GM10266 (cell line): ENCODE results near the gene RCOR2.

ENCODE experiments used
- DNase-seq: peaks from one replicate; pipeline ENCODE4 v3.0.0; 2012; ENCODE audit errors: extremely low spot score
- TF ChIP-seq, protein P1 (sequence below): IDR thresholded peaks from 2 replicates; pipeline ENCODE4 v1.5.1; 2012; ENCODE audit warnings: mild to moderate bottlenecking, low read depth; ENCODE audit not compliant: control insufficient read depth, insufficient read depth; ENCODE audit errors: missing control alignments

Gene RCOR2

DNA sequence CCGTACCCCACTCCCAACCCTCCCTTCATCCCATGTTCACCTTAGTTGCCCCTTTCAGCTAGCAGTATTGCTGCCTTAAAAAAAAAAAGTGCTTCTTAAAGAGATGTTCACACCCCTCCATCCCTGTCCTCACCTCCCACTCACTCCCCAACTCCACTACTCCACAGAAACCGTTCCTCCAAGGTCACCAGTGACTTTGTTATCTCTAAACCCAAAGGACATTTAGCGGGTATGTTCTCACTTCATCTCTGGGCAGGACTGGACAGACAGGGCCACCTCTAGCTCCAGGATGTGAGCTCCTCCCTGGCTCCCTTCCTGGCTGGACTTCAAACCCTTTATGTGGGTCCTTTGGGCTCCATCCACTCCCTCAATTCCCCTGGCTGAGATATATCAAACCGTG lies 6.4 kb upstream of the RCOR2 start:
- DNase-seq = no peak
- TF ChIP-seq, protein P1, sequence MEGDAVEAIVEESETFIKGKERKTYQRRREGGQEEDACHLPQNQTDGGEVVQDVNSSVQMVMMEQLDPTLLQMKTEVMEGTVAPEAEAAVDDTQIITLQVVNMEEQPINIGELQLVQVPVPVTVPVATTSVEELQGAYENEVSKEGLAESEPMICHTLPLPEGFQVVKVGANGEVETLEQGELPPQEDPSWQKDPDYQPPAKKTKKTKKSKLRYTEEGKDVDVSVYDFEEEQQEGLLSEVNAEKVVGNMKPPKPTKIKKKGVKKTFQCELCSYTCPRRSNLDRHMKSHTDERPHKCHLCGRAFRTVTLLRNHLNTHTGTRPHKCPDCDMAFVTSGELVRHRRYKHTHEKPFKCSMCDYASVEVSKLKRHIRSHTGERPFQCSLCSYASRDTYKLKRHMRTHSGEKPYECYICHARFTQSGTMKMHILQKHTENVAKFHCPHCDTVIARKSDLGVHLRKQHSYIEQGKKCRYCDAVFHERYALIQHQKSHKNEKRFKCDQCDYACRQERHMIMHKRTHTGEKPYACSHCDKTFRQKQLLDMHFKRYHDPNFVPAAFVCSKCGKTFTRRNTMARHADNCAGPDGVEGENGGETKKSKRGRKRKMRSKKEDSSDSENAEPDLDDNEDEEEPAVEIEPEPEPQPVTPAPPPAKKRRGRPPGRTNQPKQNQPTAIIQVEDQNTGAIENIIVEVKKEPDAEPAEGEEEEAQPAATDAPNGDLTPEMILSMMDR = no peak

DNA sequence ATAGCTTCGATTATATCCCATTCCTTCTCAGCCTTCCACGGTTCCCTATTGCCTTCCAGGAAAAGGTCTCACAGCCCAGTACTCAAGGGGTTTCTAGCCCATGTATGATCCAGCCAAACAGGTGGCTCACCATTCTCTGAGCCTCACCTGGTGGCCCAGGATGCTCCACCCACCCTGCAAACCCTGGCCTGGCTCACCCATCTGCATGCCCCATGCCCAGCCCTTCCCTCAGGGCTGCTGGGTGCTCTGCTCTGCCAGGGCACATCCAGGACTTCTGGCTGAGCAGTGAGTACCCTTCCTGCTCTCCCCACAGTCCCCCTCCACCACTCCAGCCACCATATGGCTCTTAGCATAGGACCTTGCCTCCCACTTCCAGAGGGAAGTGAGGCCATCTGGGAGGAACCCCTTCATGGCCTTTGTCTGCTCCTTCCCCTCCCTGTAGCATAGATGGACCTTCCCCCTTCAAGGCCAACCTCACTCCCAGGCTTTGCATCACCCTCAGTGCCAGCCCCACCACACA lies 5.8 kb upstream of the RCOR2 start:
- DNase-seq = no peak
- TF ChIP-seq, protein P1 = no peak

DNA sequence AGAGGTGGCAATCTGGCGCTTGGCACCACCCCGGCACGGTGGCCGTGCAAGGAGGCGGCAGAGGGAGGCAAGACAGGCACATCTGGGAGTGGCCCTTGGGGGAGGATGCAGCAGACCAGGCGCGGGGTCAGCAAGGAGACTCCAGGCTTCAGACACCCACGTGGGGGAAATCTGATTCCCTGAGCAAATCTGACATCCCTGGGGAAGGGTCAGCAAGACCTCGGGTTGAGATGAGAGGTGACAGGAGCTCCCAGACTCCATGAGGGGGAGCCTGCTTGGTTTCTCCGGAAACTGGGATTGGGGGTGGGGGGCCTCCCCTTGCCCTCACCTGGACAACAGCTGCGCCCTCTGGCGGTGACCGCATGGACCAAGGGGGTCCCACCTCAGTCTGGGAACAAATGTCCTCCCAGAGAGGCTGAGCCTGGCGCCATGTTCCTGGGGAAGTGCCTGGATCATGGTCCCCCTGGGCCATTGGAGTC lies 4.0 kb upstream of the RCOR2 start:
- TF ChIP-seq, protein P1 = peak; percentile 73
- DNase-seq = peak; percentile 74

DNA sequence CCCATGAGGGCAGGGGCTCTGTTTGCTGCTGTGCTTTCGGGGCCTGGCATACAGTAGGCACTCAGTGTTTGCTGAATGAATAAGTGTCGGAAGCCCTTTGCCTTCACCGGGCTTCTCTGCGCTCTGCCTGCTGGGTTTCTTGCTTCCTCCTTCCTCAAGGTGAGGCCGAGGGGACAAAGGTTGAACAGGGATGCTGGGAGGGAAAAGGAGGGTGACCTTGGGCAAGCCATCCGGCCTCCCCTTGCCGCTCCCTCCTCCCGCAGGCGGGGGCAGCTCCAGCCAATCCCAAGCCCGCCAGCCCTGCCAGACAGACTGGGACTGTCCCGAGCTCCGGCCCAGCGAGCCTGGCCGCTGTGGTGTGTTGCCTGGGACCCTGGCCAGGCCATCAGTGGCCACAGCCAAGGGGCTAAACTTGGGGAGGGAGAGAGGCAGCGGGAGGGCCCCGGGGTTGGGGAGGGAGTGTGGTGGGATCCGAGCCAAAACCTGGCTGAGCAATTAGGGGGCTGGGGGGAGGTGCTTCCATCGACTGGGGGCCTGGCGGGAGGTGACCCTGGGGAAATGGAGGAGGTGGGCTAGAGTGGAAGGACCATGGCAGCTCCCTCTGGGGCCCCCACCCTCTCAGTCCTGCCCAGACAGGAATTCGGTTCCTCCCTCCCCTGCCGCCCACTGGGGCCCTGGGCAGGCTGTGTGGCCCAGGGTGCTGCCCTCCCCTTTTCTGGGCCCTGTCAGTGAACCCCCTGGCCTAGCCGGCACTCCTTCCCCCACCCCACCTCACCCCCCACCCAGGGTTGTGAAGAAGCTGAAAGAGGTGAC lies 3.4 kb upstream of the RCOR2 start:
- DNase-seq = no peak
- TF ChIP-seq, protein P1 = no peak

DNA sequence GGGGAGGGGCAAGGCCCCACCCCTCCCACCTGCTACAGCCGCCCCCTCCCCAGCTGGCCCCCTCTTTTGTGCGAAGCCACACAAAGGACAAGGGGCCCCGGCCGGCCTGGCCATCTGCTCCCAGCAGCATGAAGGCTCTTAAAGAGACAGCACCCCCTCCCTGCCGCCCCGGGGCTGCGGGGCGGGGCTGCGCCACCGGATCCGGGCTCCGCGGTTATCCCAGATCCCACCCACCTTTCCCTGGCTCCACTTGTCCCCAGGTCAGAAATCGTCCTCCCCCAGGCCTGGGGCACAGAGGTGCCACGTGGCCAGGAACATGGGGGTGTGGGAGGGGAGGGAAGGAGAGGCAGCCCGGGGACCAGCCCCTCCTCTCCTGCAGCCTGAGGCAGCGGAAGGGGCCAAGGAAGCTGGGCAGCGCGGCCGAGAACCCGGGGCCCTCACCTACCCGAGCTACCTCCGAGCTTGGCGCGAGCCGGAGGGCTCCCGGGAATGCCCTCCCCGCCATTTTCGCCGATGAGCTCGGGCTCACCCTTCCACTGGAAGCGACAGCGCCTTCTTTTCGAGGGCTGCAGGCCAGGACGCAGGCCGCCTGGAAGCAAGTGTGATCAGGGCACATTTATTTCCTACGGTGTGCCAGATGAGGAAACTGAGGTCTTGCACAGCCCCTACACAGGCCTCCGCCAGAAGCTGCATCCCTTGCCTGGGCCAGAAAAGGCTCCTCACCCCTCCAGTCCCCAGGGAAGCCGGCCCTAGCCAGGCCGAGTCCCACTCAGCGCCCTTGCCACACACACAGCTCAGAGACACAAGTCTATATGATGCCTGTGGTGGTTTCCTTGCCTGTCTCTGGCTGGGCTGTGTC lies 2.5 kb upstream of the RCOR2 start:
- TF ChIP-seq, protein P1 = no peak
- DNase-seq = peak; percentile 56

DNA sequence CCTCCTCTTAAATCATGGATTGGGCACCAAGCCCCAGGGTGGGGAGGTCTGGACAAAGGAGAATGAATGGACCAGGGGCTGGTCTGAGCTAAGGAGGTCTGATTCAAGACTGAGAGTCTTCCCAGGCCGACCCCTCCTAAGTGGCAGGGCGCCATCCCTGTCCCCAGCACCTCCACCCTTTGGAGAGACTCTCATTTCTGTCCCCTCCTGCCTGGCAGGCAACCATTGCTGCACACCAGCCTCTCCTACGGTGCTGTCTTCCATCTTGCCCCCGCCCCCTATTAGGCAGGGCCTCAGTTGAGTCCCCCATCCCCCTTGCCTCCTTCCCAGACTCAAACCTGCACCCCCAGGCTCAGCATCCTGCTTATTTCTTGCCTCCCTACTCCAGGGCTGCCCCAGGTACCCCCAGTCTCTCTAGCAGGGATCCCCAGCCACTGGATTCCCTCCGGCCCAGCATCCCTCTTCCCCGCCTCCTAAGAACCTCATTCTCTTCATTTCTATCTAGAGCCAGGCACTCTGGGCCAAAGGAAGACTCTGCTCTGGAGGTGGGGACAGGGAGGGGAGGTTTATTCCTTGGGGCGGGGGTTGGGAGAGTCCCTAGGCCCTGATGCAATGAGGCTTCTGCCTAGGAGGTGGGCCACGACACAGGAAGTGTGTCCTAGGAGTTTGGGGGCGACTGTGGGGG lies 1.7 kb upstream of the RCOR2 start:
- TF ChIP-seq, protein P1 = no peak
- peak; percentile 39 for DNase-seq
